Kidney capillary endothelial cell (primary cell): ENCODE results near the gene SP100.
"Not testable (repeated sequence)": the region's sequence is repeated elsewhere in the genome, so short reads cannot be mapped to it uniquely, and the experiment has no call there.

ENCODE experiments used
- DNase-seq: peaks from one replicate; pipeline ENCODE4 v3.0.0-alpha.2; 2018; ENCODE audit warnings: low spot score

The SP100 gene

GRCh38 chr2:230419181-230419580 lies 3.2 kb downstream of the SP100 start:
- no peak for DNase-seq

DNA sequence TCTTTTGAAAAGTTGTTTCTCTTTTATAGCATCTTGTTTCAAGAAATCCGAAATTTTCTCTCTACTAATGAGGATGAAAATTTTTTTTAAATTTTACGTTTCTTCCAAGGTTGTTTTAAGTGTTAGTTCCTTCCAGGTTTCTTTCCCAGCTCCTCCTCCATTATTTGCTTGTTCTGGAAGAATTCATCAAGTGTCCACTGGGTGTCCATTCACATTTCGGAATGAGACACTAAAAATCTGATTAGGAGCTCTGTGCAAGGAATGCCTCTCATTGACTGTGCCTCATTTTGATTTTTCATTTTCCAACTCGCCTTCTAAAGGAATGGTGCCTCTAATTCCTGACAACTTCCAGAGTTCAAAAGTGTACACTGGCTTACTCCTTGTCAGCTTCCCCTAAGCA lies 6.1 kb downstream of the SP100 start:
- no peak for DNase-seq

DNA sequence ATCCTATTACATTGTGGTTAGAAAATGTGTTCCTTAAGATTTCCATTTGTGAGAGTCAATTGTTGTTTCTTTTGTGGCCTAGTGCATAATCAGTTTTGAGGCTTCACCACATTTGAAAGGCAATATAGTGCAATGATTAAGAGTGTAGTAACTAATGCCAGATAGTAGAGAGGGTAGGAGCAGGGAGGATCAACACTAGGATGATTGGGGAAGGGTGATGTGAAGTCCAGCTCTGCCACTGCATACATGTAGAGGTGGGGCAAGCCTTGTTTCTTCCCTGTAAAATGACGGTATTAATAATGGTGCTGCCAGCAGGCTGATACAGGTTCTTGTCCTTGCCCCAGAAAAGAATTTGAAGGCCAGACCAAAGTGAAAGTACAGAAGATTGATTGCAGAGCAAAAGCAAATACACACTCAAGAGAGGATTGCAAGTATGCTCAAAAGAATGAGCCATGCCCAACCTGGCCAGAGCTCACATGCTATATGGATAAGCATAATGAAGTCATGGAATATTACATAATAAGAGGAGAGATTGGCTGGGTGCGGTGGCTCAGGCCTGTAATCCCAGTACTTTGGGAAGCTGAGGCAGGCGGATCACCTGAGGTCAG lies 8.0 kb downstream of the SP100 start:
- no peak for DNase-seq

- DNase-seq = no peak
Measured at GRCh38 chr2:230425377-230425776, 9.4 kb downstream of the SP100 start.

GRCh38 chr2:230429513-230429912 lies 13.5 kb downstream of the SP100 start:
- no peak for DNase-seq

DNA sequence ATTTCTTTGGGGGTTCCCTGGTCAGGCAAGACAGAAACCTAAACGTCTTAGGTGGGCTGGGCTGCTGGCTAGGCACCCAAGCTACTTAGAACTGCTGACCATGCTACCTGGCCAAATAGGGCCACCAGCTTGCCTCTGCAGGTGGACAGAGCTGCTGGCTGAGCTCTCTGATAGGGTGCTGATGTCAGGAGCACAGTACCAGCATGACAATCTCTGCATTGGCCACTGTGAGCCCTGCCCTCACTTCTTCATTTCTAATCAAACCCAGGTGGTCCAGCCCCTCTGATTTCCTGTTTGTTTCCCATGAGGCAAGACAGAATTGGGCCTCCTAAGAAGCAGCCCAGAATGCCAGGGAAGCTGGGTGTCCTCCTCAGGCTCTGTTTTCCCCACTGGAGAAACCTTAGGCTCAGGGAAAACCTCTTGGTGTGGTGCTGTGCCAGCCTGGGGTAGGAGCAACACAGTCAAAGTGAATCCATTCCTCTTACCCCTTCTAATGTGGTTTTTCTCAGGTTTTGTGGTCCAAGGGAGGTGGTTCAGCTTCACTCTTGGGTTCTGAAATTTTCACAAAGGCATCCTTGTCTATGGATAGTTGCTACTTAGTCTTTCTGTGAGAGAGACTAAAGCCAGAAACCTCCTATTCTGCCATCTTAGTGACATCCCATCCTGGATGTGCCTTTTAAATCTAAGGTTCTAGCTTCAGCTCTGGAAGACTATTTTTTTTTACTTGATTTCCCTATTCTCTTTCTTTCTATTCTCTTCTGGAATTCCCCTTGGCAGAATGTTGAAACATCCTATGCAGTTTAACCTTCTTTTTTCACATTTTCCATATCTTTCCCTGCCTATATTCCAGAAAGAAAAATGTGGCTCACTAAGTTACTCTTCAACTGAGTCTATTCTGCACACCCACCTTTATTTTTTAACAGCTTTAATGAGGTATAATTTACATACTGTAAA lies 15.2 kb downstream of the SP100 start:
- DNase-seq = no peak

DNA sequence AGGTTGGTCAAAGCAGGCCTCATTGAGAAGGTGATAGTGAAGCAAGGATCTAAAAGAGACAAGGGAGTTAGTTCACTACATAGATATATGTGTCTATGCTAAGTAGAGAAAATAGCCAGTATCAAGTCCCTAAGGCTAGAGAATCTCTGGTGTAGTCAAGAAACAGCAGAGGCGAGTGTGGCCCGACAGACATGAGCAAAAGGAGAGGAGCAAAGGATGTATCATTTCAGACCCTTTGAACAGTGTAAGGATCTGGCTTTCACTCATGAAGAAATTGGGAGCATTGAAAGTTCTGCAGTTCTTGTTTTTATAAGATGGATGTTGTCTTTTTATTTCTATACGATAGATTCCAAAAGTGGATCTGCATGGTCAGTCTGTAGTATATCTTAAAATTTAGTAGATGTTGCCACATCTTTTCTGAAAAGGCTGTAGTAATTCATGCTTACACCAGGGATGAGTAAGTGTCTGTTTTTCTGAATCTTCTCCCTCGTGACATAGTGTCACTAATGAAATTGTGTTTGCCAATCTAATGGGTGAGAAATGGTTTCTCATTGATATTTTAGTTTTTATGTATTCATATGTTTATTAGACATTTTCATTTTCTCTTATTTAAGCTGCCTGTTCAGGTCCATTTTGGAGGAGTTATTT lies 18.8 kb downstream of the SP100 start:
- DNase-seq = no peak

DNA sequence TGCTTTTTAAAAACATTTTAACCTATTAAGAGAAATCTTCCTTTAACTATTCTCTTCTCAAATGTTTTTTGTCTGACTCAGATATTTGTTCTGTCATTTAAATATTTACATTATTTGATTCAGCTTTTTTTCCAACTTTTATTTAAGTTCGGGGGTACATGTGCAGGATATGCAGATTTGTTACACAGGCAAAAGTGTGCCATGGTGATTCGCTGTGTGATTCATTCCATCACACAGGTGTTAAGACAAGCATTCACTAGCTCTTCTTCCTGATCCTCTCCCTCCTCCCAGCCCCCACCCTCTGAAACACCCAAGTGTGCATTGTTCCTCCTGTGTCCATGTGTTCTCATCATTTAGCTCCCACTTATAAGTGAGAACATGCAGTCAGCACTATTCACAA lies 19.4 kb downstream of the SP100 start:
- DNase-seq = no peak

- not testable (repeated sequence) for DNase-seq
Measured at GRCh38 chr2:230439121-230439520, 23.1 kb downstream of the SP100 start.

DNA sequence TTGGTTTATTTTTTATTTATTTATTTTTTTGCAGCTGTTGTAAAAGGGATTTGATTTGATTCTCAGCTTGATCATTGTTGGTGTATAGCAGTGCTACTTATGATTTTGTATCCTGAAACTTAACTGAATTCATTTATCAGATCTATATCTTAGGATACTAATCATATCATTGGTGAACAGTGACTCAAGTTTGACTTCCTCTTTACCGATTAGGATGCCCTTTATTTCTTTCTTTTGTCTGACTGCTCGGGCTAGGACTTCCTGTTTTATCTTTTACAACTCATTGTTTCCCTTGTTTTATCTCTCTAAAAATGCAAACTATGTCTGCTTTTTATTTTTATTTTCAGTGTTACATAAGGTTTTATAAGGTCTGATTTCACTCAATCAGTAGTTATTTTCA lies 23.6 kb downstream of the SP100 start:
- DNase-seq = no peak

GRCh38 chr2:230441227-230441897 lies 25.4 kb downstream of the SP100 start:
- DNase-seq = no peak

- DNase-seq = peak; percentile 47
Measured at GRCh38 chr2:230443541-230443940, 27.5 kb downstream of the SP100 start.

DNA sequence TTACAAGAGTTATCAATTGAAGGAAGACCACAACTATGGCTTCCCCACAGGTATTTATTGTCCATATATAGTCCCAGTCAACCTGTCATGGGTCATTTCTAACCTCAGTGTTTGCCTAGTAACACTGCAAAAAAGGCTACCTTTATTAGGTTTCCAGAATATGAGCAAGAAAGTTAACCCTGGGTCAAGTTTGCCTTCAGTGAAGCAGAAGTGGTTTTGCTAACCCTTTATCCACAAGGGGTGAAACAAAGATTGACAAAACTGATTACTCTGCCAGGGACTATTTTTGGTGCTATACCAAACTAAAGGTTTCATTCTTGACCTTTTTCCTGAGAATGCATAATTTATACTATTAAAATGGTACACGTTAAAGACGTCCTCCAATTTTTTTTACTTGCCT lies 28.8 kb downstream of the SP100 start:
- DNase-seq = no peak

- DNase-seq = no peak
Measured at GRCh38 chr2:230447036-230447435, 31.0 kb downstream of the SP100 start.

- peak; percentile 34 for DNase-seq
Measured at GRCh38 chr2:230447455-230448451, 31.8 kb downstream of the SP100 start.

DNA sequence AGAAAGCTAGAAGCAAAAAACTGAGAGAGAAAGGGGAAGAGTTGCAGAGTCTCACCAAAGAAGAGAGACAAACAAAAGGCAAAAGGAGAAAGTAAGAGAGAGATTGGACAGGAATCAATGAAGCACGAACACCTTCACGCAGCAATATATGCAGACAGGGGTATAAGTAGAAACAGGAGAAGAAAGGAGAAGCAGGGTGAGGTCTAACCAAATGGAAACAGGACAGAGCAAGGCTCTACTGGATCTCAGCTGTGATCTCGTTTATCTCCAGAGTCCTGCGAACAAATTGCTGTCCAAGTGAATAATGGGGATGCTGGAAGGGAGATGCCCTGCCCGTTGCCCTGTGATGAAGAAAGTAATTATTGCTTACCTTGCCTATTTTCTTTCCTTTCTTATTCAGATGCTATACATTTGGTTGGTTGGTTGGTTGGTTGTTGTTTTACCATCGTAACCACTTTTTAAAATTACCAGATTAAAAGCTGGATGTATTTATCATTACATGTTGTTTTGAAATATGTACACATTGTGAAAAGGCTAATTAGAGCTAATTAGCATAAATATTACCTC lies 34.0 kb downstream of the SP100 start:
- DNase-seq = no peak

GRCh38 chr2:230453006-230453405 lies 37.0 kb downstream of the SP100 start:
- DNase-seq = no peak

- DNase-seq = no peak
Measured at GRCh38 chr2:230455005-230455684, 39.1 kb downstream of the SP100 start.

DNA sequence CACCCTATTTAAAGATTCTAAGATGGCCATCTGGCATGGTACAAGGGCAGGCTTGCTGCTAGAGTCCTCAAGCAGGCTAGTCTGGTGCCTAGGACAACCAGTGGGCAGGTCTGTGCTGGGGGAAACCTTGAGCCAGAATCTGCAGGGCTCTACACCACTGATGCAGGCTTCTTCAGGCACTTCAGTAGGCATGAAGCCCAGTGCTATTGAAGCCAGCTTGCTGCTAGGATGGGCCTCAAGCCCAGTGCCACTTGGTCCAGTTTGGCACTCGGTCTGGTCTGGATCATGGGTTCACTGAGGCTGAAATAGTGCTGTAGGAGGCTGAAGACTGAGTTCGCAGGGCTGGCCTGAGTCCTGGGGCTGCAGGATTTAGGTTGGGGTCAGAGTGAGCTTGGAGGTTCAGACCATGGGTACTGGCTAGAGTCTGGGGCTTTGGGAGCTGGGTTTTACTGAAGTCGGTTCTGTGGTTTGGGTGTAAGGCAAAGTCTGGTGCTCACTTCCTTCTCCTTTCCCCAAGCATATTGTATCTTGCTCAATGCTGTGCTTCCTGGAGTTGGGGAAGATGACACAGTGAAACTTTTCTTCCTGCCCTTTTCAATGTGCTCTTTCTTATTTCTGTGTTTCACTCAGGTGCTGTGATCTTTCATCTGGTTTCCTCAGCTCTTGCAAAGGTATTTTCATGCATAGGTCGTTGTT lies 41.2 kb downstream of the SP100 start:
- no peak for DNase-seq

GRCh38 chr2:230457793-230458192 lies 41.8 kb downstream of the SP100 start:
- no peak for DNase-seq
